OCI-LY3 (cell line): ENCODE measurements around the gene RFPL3.

Experiments used
- CTCF ChIP-seq: fragments of 200-600, 300-600 bp; sonication (generic); IDR thresholded peaks from 2 replicates; pipeline ENCODE4 v1.5.1; 2014; ENCODE audit warnings: antibody characterized with exemption, low read length, low read depth
- EZH2phosphoT487 ChIP-seq: fragments of 200-600 bp; shearing (Covaris generic); IDR thresholded peaks from 2 replicates; pipeline ENCODE4 v1.6.1; 2018; ENCODE audit warnings: antibody characterized with exemption, mixed run types, low read depth

- no peak for TF ChIP-seq CTCF
- TF ChIP-seq EZH2phosphoT487: no peak
Observed at GRCh38 chr22:32322986-32323385, 34.7 kb upstream of the RFPL3 start.
